HepG2 (cell line): ENCODE results near the gene MRPL28. TPM values are rescaled to one million over a fixed set of nuclear protein-coding genes. Genes with fewer than 3 reads are reported as not detected.

ENCODE experiments used
- AKNA ChIP-seq: sonication (generic); formaldehyde crosslinking; IDR thresholded peaks from 2 replicates; pipeline ENCODE4 v1.4.0; 2020; ENCODE audit warnings: missing genetic modification reagents, borderline replicate concordance
- CREB1 ChIP-seq, 2 experiments: fragments of 450-650 bp in 1 of 2; IDR thresholded peaks; 2 replicates each; pipeline ENCODE4 v1.6.1; 2016 to 2017; ENCODE audit warnings: control low read depth in 1 of 2, mild to moderate bottlenecking in 1 of 2, missing compliant biosample characterization in 1 of 2, missing genetic modification characterization in 1 of 2
- CSRNP1 ChIP-seq: sonication (generic); formaldehyde crosslinking; IDR thresholded peaks from 2 replicates; pipeline ENCODE4 v1.8.1; 2023; ENCODE audit warnings: mild to moderate bottlenecking, missing genetic modification reagents
- HES4 ChIP-seq: sonication (generic); formaldehyde crosslinking; IDR thresholded peaks from 2 replicates; pipeline ENCODE4 v1.9.0; 2021; ENCODE audit warnings: mild to moderate bottlenecking, missing genetic modification reagents, borderline replicate concordance
- IKZF4 ChIP-seq: sonication (generic); formaldehyde crosslinking; IDR thresholded peaks from 2 replicates; pipeline ENCODE4 v1.5.1; 2020; ENCODE audit warnings: borderline replicate concordance, mild to moderate bottlenecking, low read depth, missing genetic modification reagents; ENCODE audit errors: not compliant biosample characterization
- NFIC ChIP-seq: IDR thresholded peaks from 2 replicates; pipeline ENCODE4 v1.6.1; 2012; ENCODE audit warnings: mild to moderate bottlenecking, low read length, inconsistent platforms
- NR2F6 ChIP-seq, 2 experiments: IDR thresholded peaks; 2 replicates each; pipeline ENCODE4 v1.6.1; 2016; ENCODE audit warnings: antibody characterized with exemption in 1 of 2, mild to moderate bottlenecking in 1 of 2
- TBX2 ChIP-seq: sonication (generic); formaldehyde crosslinking; IDR thresholded peaks from 2 replicates; pipeline ENCODE4 v1.5.0; 2020; ENCODE audit warnings: missing genetic modification reagents, mild to moderate bottlenecking, borderline replicate concordance
- ZBTB7A ChIP-seq: sonication (generic); formaldehyde crosslinking; IDR thresholded peaks from 2 replicates; pipeline ENCODE4 v1.8.0; 2022; ENCODE audit warnings: mild to moderate bottlenecking, missing genetic modification reagents
- ZFYVE20 ChIP-seq: sonication (generic); formaldehyde crosslinking; IDR thresholded peaks from 2 replicates; pipeline ENCODE4 v1.8.0; 2023; ENCODE audit warnings: low read depth, mild to moderate bottlenecking, moderate library complexity, missing genetic modification reagents, borderline replicate concordance
- ZNF124 ChIP-seq: sonication (generic); formaldehyde crosslinking; IDR thresholded peaks from 2 replicates; pipeline ENCODE4 v1.4.0; 2020; ENCODE audit warnings: missing genetic modification reagents
- ZNF570 ChIP-seq: sonication (generic); formaldehyde crosslinking; IDR thresholded peaks from 2 replicates; pipeline ENCODE4 v1.4.0; 2020; ENCODE audit warnings: mild to moderate bottlenecking, missing genetic modification reagents, borderline replicate concordance
- ZNF773 ChIP-seq: sonication (generic); formaldehyde crosslinking; IDR thresholded peaks from 2 replicates; pipeline ENCODE4 v1.4.0; 2020; ENCODE audit warnings: missing genetic modification reagents, borderline replicate concordance
- polyA plus RNA-seq, 8 experiments: library from polyadenylated mRNA; depleted of rRNA in 3 of 8; stranded (reverse) in 7 of 8; unstranded in 1 of 8; fragments of >200 nt; fragmentation: Illumina TruSeq in 4 of 8; extraction: Trizol in 4 of 8; gene quantifications; 2 replicates each; pipeline versions ENCODE4 v1.2.1 to v1.2.3, GENCODE V29; 2011 to 2016; ENCODE audit warnings: low read depth in 4 of 8, missing spikeins in 1 of 8, mixed read lengths in 1 of 8; ENCODE audit not compliant: insufficient read depth in 1 of 8
- total RNA-seq, 5 experiments: library from RNA; depleted of rRNA; stranded (reverse); fragments of >200 nt; fragmentation: Illumina TruSeq; extraction: Trizol; gene quantifications; 2 replicates each; pipeline ENCODE4 v1.2.3, GENCODE V29; 2016; ENCODE audit warnings: low read depth in 1 of 5
- TF ChIP-seq, protein P1 (sequence below): sonication (generic); formaldehyde crosslinking; conservative IDR thresholded peaks from 2 replicates; pipeline ENCODE4 v1.4.0; 2020; ENCODE audit warnings: missing genetic modification reagents
- TF ChIP-seq, protein P2 (sequence below): sonication (generic); formaldehyde crosslinking; IDR thresholded peaks from 2 replicates; pipeline ENCODE4 v1.4.0; 2020; ENCODE audit warnings: missing genetic modification reagents

Gene MRPL28
- total and polyA plus RNA-seq, 2 of the 13 experiments (the other 11 are each of a cell fraction or from before 2014, with no cell fraction given): 114 to 135 TPM

- TF ChIP-seq AKNA (no peak), ZNF570 (CRISPR knock-in tag) (no peak), NFIC (no peak), ZNF773 (no peak), CSRNP1 (no peak), IKZF4 (CRISPR knock-in tag) (no peak), ZFYVE20 (CRISPR knock-in tag) (no peak), CREB1 (IDR thresholded peaks at IDR 0.05) (no peak), CREB1 (CRISPR knock-in tag; IDR thresholded peaks at IDR 0.05) (no peak), NR2F6 (IDR thresholded peaks at IDR 0.05) (peak; percentile 60; the same call in 1 of the 2 replicates), NR2F6 (CRISPR knock-in tag; IDR thresholded peaks at IDR 0.05) (0 out of 2 replicates have a peak, but pooled peaks have one; percentile 57), ZNF124 (CRISPR knock-in tag) (no peak), TBX2 (CRISPR knock-in tag) (peak; percentile 61), ZBTB7A (CRISPR knock-in tag) (no peak), HES4 (CRISPR knock-in tag) (no peak)
- TF ChIP-seq, protein P1, sequence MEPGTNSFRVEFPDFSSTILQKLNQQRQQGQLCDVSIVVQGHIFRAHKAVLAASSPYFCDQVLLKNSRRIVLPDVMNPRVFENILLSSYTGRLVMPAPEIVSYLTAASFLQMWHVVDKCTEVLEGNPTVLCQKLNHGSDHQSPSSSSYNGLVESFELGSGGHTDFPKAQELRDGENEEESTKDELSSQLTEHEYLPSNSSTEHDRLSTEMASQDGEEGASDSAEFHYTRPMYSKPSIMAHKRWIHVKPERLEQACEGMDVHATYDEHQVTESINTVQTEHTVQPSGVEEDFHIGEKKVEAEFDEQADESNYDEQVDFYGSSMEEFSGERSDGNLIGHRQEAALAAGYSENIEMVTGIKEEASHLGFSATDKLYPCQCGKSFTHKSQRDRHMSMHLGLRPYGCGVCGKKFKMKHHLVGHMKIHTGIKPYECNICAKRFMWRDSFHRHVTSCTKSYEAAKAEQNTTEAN: no peak
- TF ChIP-seq, protein P2, sequence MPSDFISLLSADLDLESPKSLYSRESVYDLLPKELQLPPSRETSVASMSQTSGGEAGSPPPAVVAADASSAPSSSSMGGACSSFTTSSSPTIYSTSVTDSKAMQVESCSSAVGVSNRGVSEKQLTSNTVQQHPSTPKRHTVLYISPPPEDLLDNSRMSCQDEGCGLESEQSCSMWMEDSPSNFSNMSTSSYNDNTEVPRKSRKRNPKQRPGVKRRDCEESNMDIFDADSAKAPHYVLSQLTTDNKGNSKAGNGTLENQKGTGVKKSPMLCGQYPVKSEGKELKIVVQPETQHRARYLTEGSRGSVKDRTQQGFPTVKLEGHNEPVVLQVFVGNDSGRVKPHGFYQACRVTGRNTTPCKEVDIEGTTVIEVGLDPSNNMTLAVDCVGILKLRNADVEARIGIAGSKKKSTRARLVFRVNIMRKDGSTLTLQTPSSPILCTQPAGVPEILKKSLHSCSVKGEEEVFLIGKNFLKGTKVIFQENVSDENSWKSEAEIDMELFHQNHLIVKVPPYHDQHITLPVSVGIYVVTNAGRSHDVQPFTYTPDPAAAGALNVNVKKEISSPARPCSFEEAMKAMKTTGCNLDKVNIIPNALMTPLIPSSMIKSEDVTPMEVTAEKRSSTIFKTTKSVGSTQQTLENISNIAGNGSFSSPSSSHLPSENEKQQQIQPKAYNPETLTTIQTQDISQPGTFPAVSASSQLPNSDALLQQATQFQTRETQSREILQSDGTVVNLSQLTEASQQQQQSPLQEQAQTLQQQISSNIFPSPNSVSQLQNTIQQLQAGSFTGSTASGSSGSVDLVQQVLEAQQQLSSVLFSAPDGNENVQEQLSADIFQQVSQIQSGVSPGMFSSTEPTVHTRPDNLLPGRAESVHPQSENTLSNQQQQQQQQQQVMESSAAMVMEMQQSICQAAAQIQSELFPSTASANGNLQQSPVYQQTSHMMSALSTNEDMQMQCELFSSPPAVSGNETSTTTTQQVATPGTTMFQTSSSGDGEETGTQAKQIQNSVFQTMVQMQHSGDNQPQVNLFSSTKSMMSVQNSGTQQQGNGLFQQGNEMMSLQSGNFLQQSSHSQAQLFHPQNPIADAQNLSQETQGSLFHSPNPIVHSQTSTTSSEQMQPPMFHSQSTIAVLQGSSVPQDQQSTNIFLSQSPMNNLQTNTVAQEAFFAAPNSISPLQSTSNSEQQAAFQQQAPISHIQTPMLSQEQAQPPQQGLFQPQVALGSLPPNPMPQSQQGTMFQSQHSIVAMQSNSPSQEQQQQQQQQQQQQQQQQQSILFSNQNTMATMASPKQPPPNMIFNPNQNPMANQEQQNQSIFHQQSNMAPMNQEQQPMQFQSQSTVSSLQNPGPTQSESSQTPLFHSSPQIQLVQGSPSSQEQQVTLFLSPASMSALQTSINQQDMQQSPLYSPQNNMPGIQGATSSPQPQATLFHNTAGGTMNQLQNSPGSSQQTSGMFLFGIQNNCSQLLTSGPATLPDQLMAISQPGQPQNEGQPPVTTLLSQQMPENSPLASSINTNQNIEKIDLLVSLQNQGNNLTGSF: no peak
Measured at GRCh38 chr16:363110-363765, 7.1 kb downstream of the MRPL28 start (continued).
